NB4 (cell line): ENCODE data around the gene MCM5.

Source experiments
- DNase-seq: peaks from one replicate; pipeline ENCODE4 v3.0.0; 2010; ENCODE audit warnings: low read depth
- H3K4me3 ChIP-seq: one replicate; pipeline ENCODE4 v1.5.1; 2011; ENCODE audit warnings: mild to moderate bottlenecking, low read depth, low read length, moderate library complexity
- CTCF ChIP-seq: IDR thresholded peaks from one replicate; pipeline ENCODE4 v1.5.1; 2012; ENCODE audit warnings: low read depth, low read length
- MAX ChIP-seq: IDR thresholded peaks from 2 replicates; pipeline ENCODE4 v1.6.1; 2011; ENCODE audit warnings: low read depth, low read length
- MYC ChIP-seq: IDR thresholded peaks from 2 replicates; pipeline ENCODE4 v1.6.1; 2011; ENCODE audit warnings: low read depth, low read length
- POLR2A ChIP-seq: IDR thresholded peaks from 2 replicates; pipeline ENCODE4 v1.6.1; 2011; ENCODE audit warnings: mild to moderate bottlenecking; ENCODE audit not compliant: insufficient read length; ENCODE audit errors: extremely low read depth

MCM5 gene

DNA sequence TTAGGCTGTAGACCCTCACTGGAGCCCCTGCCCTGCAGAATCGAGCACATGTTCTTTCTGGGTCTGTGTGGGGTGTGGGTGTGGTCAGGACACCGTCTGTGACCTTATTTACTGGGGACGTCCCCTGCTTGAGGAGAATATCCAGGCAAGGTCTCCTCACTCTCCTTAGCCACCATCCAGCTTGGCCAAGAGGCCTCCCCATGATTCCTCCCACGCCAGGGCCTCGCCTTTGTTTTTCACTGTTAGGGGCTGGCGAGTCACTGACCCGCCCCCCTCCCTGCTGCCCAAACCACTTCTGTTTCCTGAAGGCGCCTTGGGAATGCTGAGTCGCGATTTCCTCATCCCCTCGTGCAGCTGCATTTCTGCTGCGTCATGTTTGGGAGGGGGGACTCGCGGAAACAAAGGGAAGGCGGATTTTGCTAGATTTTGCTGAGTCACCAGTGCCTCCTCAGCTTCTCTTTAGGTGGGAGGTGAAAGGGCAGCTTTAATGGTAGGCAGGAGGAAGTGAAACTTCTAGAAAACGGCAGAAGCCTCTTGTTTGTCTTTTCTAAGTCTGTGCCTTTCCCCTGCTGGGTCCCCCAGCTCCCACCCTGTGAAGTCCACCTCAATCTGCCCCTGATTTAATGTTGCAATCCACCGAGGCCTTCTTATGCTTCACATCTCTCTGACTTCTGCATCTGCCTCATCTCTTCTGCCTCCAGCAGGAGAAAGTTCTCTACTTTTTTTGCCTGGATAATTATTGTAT lies 23.0 kb upstream of the MCM5 start:
- TF ChIP-seq MAX = peak; percentile 18
- no peak for TF ChIP-seq POLR2A
- no peak for TF ChIP-seq CTCF
- TF ChIP-seq MYC = peak; percentile 82
- no peak overlapping the region for H3K4me3 ChIP-seq
- DNase-seq = peak; percentile 99

- DNase-seq = peak; percentile 50
- TF ChIP-seq MAX (no peak), MYC (no peak), POLR2A (no peak), CTCF (no peak)
Measured at GRCh38 chr22:35377735-35378134, 22.2 kb upstream of the MCM5 start.

GRCh38 chr22:35378621-35379020 lies 21.3 kb upstream of the MCM5 start:
- H3K4me3 ChIP-seq = no peak overlapping the region
- DNase-seq = no peak
- TF ChIP-seq CTCF (no peak), POLR2A (no peak), MYC (no peak), MAX (no peak)

More at GRCh38 chr22:35377735-35378134, 22.2 kb upstream of the MCM5 start:
- no peak overlapping the region for H3K4me3 ChIP-seq

DNA sequence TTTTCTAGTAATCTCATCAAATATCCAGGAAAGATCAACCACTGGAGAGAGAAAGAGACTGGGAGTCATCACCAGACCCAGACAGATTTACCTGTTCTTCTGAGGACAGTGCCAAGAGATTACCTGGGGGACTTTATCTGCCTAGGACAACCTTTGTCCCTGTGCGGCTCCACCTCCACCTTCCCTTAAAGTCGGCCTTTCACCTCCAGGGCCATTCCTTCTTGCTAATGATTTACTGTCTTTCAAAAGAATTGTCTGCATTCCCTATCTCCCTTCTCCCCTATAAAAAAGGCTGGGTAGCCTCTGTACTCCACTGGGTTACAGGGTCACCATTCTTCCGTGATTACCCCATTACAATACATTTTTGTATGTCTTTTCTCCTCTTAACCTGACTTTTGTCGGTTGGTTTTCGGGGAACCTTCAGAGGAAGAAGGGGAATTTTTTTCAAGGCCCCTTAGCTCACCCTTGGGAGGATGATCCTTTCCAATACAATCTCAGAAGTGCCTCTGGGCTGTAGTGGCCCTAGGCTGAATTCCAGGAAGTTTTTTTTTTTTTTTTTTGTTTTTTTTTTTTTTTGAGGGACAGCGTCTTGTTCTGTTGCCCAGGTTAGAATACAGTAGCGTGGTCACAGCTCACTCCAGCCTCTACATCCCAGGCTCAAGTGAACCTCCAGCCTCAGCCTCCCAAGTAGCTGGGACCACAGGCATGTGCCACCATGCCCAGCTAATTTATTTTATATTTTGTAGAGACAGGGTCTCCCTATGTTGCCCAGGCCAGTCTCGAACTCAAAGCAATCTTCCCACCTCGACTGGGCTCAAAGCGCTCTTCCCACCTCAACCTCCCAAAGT lies 20.6 kb upstream of the MCM5 start:
- TF ChIP-seq CTCF (no peak), MAX (no peak), POLR2A (no peak), MYC (no peak)
- DNase-seq = no peak

DNA sequence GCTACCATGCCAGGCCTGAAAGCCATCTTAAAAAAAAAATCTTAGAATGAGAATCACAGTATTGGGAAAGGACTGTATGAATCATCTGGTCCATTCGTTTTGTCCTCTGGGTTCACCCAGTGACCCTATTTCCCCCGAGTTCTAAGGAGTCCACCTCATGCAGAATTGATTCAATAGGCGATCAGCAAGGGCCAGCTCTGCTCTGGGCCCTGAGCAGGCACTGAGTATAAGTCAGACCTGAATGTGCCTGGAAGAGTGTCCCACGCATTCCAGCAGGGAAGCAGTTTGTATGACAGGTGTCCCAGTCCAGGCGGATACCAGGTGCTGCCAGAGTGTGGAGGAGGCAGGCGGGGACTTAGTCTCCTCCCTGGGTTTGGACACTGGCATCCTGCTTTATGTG lies 19.9 kb upstream of the MCM5 start:
- DNase-seq = no peak
- H3K4me3 ChIP-seq = no peak overlapping the region
- TF ChIP-seq MYC = no peak

More for the DNA sequence above, 20.6 kb upstream of the MCM5 start:
- no peak overlapping the region for H3K4me3 ChIP-seq
